ENCODE results near the gene ATAD1.

ATAD1 gene

DNA sequence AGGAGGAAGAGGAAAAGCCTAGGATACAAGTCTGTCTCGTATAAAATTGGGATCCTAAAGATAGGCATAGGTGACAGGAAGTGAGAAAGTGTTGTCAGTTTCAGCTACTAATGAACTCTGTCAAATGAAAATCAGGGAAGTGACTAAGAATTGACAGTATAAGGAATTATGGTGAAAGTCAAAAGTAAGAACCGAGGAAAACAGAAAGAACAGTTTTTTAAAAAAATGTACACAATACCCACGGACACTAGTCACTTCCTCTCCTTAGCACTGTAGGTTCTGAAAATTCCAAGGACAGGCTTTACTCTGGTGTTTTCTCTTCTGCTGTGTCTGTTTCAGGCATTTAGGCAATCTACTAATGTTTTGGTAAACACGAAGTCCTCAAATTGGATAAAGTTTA lies 42.3 kb downstream of the ATAD1 start:
- no peak for DNase-seq (ENCODE audit: low spot score in 2 of 2)
- no peaks in the 10 kb centered on the region for H3K9me3 Mint-ChIP-seq
- no peak for ATAC-seq (replicated peaks; ENCODE audit: extremely low read depth, poor library complexity, severe bottlenecking)
- peaks cover 43% of the 10 kb centered on the region for H3K36me3 Mint-ChIP-seq (ENCODE audit: insufficient read depth)
- H3K27ac Mint-ChIP-seq (ENCODE audit: low read depth), result no peak overlapping the region
- no peak overlapping the region for H3K4me3 Mint-ChIP-seq
- peaks cover 6% of the 10 kb centered on the region for H3K4me1 Mint-ChIP-seq
- no peaks in the 10 kb centered on the region for H3K27me3 Mint-ChIP-seq

DNA sequence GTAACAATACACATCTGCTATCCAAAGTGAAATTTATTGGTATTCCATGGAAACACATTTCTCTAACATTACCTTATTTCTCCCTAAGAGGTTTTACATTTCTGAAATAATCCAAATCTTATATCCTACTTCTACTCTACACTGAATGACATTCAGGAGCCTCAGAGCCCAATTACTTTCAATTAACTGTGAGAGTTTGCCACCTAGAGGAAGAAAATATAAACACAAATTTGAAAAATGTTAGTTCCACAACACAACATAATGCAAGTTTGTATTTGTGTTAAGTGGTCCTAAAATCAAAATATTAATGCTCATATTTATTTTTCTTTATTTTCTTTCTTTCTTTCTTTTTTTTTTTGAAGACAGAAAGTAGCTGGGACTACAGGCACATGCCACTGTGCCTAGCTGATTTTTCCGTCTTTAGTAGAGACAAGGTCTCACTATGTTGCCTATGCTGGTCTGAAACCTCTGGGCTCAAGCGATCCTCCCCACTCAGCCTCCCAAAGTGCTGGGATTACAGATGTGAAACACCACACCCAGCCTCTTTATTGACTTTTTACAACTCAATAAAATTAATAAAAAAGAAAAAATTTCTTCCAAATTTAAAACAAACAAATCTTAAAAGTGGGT lies 46.0 kb downstream of the ATAD1 start:
- H3K27me3 Mint-ChIP-seq, result no peaks in the 10 kb centered on the region
- no peaks in the 10 kb centered on the region for H3K9me3 Mint-ChIP-seq
- H3K27ac Mint-ChIP-seq (ENCODE audit: low read depth), result no peak overlapping the region
- no peak for DNase-seq (ENCODE audit: low spot score in 2 of 2)
- peaks cover 51% of the 10 kb centered on the region for H3K36me3 Mint-ChIP-seq (ENCODE audit: insufficient read depth)
- peaks cover 6% of the 10 kb centered on the region for H3K4me1 Mint-ChIP-seq
- H3K4me3 Mint-ChIP-seq, result no peak overlapping the region
- no peak for ATAC-seq (replicated peaks; ENCODE audit: extremely low read depth, poor library complexity, severe bottlenecking)

DNA sequence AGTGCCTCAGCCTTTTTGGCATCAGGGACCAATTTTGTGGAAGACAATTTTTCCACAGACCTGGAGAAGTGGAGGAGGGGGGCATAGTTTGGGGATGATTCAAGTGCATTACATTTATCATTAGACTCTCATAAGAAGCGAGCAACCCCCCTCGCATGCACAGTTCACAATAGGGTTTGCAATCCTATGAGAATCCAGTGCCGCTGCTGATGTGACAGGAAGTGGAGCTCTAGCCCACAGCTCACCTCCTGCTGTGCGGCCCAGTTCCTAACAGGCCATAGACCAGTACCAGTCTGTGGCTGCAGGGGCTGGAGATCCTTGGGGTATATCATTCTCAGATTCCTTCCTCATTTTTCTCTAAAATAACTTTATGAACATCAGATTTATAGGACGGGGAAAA lies 50.8 kb downstream of the ATAD1 start:
- no peak for DNase-seq (ENCODE audit: low spot score in 2 of 2)
- Mint-ChIP-seq H3K27ac (ENCODE audit: low read depth) (no peak overlapping the region), H3K36me3 (ENCODE audit: insufficient read depth) (peaks cover 37% of the 10 kb centered on the region)

DNA sequence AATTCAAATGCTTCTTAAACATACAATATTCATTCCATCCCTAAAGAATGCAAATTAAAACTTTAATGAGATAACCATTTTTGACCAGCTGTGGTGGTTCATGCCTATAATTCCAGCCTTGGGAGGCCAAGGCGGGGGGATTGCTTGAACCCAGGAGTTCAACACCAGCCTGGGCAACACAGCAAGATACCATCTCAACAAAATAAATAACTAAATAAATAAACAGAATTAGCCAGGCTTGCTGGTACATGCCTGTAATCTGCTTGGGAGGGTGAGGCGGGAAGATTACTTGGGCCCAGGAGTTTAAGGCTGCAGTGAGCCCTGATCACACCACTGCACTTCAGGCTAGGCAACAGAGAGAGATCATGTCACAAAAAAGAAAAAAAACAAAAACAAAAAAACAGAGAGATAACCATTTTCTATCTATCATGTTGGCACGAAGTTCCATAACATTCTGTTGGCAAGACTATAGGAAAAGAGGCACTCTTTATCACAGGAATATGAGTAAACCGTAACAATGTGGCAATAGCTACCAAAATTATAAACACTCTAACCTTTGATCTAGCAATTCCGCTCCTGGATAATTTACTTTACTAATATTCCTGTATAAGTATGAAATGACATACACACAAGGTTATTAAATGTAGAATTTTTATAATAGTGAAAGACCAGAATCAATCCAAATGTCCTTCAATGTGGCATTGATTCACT lies 52.2 kb downstream of the ATAD1 start:
- Mint-ChIP-seq H3K4me1 (peaks cover 4% of the 10 kb centered on the region), H3K4me3 (no peak overlapping the region), H3K9me3 (no peaks in the 10 kb centered on the region), H3K27me3 (no peaks in the 10 kb centered on the region), H3K36me3 (ENCODE audit: insufficient read depth) (peaks cover 40% of the 10 kb centered on the region), H3K27ac (ENCODE audit: low read depth) (peak overlapping the region; percentile 41)
- DNase-seq (ENCODE audit: low spot score in 2 of 2), result no peak
- ATAC-seq (replicated peaks; ENCODE audit: extremely low read depth, poor library complexity, severe bottlenecking), result no peak

More for the DNA sequence above, 50.8 kb downstream of the ATAD1 start:
- no peak for ATAC-seq (replicated peaks; ENCODE audit: extremely low read depth, poor library complexity, severe bottlenecking)
- Mint-ChIP-seq H3K9me3 (no peaks in the 10 kb centered on the region), H3K4me1 (peaks cover under 1% of the 10 kb centered on the region), H3K4me3 (no peak overlapping the region), H3K27me3 (no peaks in the 10 kb centered on the region)

DNA sequence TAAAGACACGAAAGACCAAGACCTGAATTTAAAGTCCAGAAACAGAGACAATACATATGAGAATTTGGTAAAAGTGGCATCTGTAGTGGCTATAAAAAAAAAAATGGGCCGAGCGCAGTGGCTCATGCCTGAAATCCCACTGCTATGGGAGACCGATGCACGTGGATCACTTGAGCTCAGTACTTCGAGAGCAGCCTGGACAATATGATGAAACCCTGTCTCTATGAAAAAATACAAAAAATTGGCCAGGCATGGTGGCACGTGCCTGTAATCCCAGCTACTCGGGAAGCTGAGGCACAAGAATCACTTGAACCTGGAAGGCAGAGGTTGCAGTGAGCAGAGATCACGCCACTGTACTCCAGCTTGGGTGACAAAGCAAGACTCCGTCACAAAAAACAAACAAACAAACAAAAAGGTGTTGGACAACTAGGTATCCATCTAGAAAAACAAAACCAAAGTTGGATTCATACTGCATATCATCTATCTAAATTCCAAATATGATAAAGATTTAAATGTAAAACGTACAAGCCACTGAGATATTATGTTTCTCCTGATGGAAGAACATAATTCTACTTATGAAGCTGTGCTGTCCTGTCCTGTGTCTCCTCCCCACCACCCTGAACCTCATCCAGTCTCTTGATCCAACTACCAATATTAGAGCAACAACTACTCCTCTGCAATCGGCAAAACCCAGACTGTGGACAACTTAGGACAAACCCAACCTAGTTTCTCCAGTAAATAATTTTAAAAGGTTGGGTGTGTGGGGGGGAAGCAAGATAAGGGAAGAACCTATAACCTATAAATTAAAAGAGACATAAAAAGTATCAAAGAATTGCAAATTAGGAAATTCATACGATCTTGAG lies 53.7 kb downstream of the ATAD1 start:
- ATAC-seq (replicated peaks; ENCODE audit: extremely low read depth, poor library complexity, severe bottlenecking), result no peak
- Mint-ChIP-seq H3K36me3 (ENCODE audit: insufficient read depth) (peaks cover 35% of the 10 kb centered on the region), H3K9me3 (no peaks in the 10 kb centered on the region), H3K4me1 (peaks cover 4% of the 10 kb centered on the region), H3K27me3 (no peaks in the 10 kb centered on the region), H3K27ac (ENCODE audit: low read depth) (no peak overlapping the region), H3K4me3 (no peak overlapping the region)
- DNase-seq (ENCODE audit: low spot score in 2 of 2), result no peak

DNA sequence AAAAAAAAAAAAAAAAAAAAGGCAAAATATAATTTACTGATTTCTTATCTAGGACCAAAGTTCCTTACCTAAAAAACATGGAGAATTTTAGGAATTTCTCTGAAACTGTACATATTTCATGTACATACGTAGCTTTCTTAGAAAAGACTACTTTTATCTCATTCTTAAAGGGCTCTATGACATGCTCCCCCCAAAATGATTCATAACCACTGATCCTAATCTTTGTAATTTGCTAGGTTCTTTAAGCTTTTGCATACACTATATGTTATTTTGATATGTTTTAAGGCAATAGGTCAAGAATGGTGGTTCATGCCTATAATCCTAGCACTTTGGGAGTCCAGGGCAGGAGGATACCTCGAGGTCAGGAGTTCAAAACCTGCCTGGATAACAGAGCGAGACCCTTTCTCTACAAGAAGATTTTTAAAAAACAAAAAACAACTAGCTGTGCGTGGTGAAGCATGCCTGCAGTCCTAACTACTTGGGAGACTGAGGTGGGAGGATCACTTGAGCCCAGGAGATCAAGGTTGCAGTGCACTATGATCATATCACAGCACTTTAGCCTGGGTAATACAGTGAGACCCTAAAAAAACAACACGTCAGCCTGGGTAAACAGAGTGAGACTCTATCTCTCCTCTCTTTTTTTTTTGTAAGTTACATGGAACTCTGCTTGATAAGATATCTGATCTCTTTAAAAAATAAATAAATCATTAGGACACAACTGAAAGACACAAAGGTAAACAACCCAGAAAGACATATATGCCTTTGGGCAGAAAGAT lies 54.8 kb downstream of the ATAD1 start:
- H3K27ac Mint-ChIP-seq (ENCODE audit: low read depth), result no peak overlapping the region
- H3K27me3 Mint-ChIP-seq, result no peaks in the 10 kb centered on the region
- no peak for DNase-seq (ENCODE audit: low spot score in 2 of 2)
- ATAC-seq (replicated peaks; ENCODE audit: extremely low read depth, poor library complexity, severe bottlenecking), result no peak
- no peaks in the 10 kb centered on the region for H3K9me3 Mint-ChIP-seq
- H3K36me3 Mint-ChIP-seq (ENCODE audit: insufficient read depth), result peaks cover 34% of the 10 kb centered on the region
- H3K4me3 Mint-ChIP-seq, result no peak overlapping the region
- H3K4me1 Mint-ChIP-seq, result peaks cover 5% of the 10 kb centered on the region

DNA sequence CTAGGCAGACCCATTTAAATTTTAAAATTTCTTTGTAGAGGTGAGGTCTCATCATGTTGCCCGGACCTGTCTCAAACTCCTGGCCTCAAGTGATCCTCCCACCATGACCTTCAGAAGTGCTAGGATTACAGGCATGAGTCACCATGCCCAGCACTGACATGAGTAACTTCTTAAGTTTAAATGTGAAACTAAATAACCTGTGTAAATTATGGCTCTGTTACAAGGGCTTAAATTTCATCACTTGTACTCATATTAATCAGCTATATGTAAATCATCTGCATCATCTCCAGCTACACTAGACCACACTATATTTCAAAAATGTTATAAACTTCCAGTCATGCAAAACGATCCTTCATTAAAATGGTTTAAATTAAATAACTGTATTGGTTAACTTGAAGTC lies 56.1 kb downstream of the ATAD1 start:
- no peak for DNase-seq (ENCODE audit: low spot score in 2 of 2)
- peak overlapping the region; percentile 41 for H3K27ac Mint-ChIP-seq (ENCODE audit: low read depth)
- H3K4me1 Mint-ChIP-seq, result peaks cover 10% of the 10 kb centered on the region
- H3K4me3 Mint-ChIP-seq, result no peak overlapping the region
- no peaks in the 10 kb centered on the region for H3K27me3 Mint-ChIP-seq
- ATAC-seq (replicated peaks; ENCODE audit: extremely low read depth, poor library complexity, severe bottlenecking), result no peak
- peaks cover 25% of the 10 kb centered on the region for H3K36me3 Mint-ChIP-seq (ENCODE audit: insufficient read depth)
- H3K9me3 Mint-ChIP-seq, result no peaks in the 10 kb centered on the region

DNA sequence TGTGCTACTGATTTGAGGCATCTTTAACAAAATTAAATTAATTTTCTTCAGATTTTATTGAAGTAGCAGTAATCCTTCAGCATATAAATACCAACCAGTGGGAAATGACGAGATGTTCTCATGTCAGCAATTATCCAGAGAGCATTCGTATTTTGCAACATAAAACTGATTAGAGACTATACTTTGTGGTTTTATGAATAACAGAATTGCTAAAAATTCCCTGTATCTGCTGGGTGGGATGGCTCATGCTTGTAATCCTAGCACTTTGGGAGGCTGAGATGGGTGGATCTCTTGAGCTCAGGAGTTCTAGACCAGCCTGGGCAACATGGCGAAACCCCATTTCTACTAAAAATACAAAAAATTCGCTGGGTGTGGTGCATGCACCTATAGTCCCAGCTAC lies 56.9 kb downstream of the ATAD1 start:
- Mint-ChIP-seq H3K36me3 (ENCODE audit: insufficient read depth) (peaks cover 28% of the 10 kb centered on the region), H3K27ac (ENCODE audit: low read depth) (no peak overlapping the region), H3K4me3 (no peak overlapping the region), H3K4me1 (peaks cover 10% of the 10 kb centered on the region), H3K27me3 (no peaks in the 10 kb centered on the region), H3K9me3 (no peaks in the 10 kb centered on the region)
- DNase-seq (ENCODE audit: low spot score in 2 of 2) (no peak), ATAC-seq (replicated peaks; ENCODE audit: extremely low read depth, poor library complexity, severe bottlenecking) (no peak)

DNA sequence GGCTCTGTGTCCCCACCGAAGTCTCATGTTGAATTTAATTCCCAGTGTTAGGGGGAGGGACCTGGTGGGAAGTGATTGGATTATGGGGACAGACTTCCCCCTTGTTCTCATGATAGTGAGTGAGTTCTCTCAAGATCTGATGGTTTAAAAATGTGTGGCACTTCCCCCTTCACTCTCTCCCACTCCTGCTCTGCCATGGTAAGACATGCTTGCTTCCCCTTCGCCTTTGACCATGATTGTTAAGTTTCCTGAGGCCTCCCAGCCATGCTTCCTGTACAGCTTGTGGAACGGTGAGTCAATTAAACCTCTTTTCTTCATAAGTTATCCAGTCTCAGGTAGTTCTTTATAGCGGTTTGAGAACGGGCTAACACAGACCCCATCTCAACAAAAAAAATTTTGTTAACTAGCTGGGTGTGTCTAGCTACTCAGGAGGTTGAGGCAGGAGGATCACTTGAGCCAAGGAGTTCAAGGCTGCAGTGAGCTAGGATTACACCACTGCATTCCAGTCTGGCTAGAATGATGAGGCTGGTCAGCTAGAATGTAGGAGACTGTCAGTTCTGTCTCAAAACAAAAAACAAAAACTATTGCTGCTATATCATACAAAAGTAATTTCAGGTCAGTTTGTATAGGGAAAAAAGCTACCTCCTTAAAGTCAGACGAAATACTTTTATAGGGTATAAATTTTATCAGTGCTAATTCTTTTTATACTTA lies 57.7 kb downstream of the ATAD1 start:
- DNase-seq (ENCODE audit: low spot score in 2 of 2) (no peak), ATAC-seq (replicated peaks; ENCODE audit: extremely low read depth, poor library complexity, severe bottlenecking) (no peak)
- no peak overlapping the region for H3K4me3 Mint-ChIP-seq
- no peaks in the 10 kb centered on the region for H3K27me3 Mint-ChIP-seq
- peaks cover 28% of the 10 kb centered on the region for H3K36me3 Mint-ChIP-seq (ENCODE audit: insufficient read depth)
- H3K4me1 Mint-ChIP-seq, result peaks cover 10% of the 10 kb centered on the region
- no peaks in the 10 kb centered on the region for H3K9me3 Mint-ChIP-seq
- H3K27ac Mint-ChIP-seq (ENCODE audit: low read depth), result no peak overlapping the region

DNA sequence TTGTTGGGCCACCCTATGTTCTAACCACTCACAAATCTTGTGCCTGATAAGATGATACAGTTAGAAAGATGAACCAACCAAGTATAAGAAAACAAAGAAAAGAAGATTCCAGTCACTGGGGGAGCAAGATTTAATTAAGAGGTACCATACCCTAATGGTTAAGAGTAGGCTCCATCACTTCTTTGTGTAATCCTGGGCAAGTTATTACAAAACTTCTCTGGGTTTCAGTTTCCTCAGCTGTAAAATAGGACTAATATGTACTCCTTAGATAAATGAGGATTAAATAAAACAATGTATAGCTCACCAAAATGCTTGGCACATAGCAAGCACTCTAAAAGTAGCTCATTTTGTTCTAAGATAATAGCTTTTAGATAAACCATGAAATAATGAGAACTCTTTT lies 58.5 kb downstream of the ATAD1 start:
- no peaks in the 10 kb centered on the region for H3K9me3 Mint-ChIP-seq
- DNase-seq (ENCODE audit: low spot score in 2 of 2) (no peak), ATAC-seq (replicated peaks; ENCODE audit: extremely low read depth, poor library complexity, severe bottlenecking) (no peak)
- peaks cover 10% of the 10 kb centered on the region for H3K4me1 Mint-ChIP-seq
- peaks cover 24% of the 10 kb centered on the region for H3K36me3 Mint-ChIP-seq (ENCODE audit: insufficient read depth)
- H3K27ac Mint-ChIP-seq (ENCODE audit: low read depth), result no peak overlapping the region
- H3K4me3 Mint-ChIP-seq, result no peak overlapping the region
- H3K27me3 Mint-ChIP-seq, result no peaks in the 10 kb centered on the region

DNA sequence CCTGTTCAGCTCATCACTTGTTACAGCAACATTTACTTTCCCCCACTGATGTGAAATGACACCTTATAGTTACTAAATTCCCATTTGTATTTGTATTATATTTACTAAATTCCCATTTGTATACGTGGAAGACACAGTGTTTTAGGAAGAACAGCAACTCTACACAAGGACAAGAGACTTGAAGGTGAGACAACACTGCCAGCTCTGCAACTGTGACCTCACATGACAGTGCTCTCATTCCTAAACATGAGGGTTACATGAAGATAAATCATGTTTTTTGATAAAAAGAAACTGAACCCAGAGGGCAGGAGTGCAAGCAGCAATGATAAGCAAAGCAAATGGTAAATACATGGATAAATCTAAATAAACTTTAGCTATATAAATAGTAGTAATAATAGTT lies 60.3 kb downstream of the ATAD1 start:
- no peak for ATAC-seq (replicated peaks; ENCODE audit: extremely low read depth, poor library complexity, severe bottlenecking)
- no peak overlapping the region for H3K27ac Mint-ChIP-seq (ENCODE audit: low read depth)
- DNase-seq (ENCODE audit: low spot score in 2 of 2), result no peak
- no peaks in the 10 kb centered on the region for H3K9me3 Mint-ChIP-seq
- no peaks in the 10 kb centered on the region for H3K27me3 Mint-ChIP-seq
- peaks cover 34% of the 10 kb centered on the region for H3K36me3 Mint-ChIP-seq (ENCODE audit: insufficient read depth)
- H3K4me3 Mint-ChIP-seq, result no peak overlapping the region
- peaks cover 10% of the 10 kb centered on the region for H3K4me1 Mint-ChIP-seq
